GM18505 (cell line): ENCODE data around the gene SLC6A3.
A peak's percentile ranks its signal among the peaks of the same experiment; 100 is the strongest.
"Not testable (repeated sequence)": the region's sequence is repeated elsewhere in the genome, so short reads cannot be mapped to it uniquely, and the experiment has no call there.

Experiments used
- ATAC-seq: cut with Tn5 transposase; IDR thresholded peaks from one replicate; pipeline ENCODE4 v1.9.1; 2021; ENCODE audit not compliant: unreplicated experiment
- POLR2A ChIP-seq: IDR thresholded peaks from 4 replicates; pipeline ENCODE4 v1.6.1; 2011; ENCODE audit warnings: borderline replicate concordance; ENCODE audit not compliant: insufficient read depth, insufficient read length; ENCODE audit errors: extremely low read depth

Gene SLC6A3

GRCh38 chr5:1380011-1380817 is 65.0 kb downstream of the SLC6A3 start:
- peak; percentile 65 for ATAC-seq
- no peak for TF ChIP-seq POLR2A

GRCh38 chr5:1378866-1379659 is 66.2 kb downstream of the SLC6A3 start:
- TF ChIP-seq POLR2A = no peak
- no peak for ATAC-seq

- TF ChIP-seq POLR2A = no peak
- ATAC-seq = no peak
Measured at GRCh38 chr5:1378096-1378495, 67.1 kb downstream of the SLC6A3 start.

GRCh38 chr5:1376981-1377380 is 68.3 kb downstream of the SLC6A3 start:
- TF ChIP-seq POLR2A = no peak
- ATAC-seq = no peak

GRCh38 chr5:1375871-1376810 is 69.1 kb downstream of the SLC6A3 start:
- no peak for TF ChIP-seq POLR2A
- no peak for ATAC-seq

- no peak for TF ChIP-seq POLR2A
- ATAC-seq = no peak
Measured at GRCh38 chr5:1374679-1375055, 70.6 kb downstream of the SLC6A3 start.

GRCh38 chr5:1374030-1374678 is 71.1 kb downstream of the SLC6A3 start:
- ATAC-seq = no peak
- TF ChIP-seq POLR2A = no peak

- not testable (repeated sequence) for ATAC-seq
Measured at GRCh38 chr5:1371972-1372342, 73.3 kb downstream of the SLC6A3 start.

- TF ChIP-seq POLR2A = no peak
- no peak for ATAC-seq
Measured at GRCh38 chr5:1371218-1371971, 73.8 kb downstream of the SLC6A3 start.

- no peak for ATAC-seq
- TF ChIP-seq POLR2A = no peak
Measured at GRCh38 chr5:1370006-1370405, 75.2 kb downstream of the SLC6A3 start.

- no peak for TF ChIP-seq POLR2A
- ATAC-seq = no peak
Measured at GRCh38 chr5:1368756-1369155, 76.5 kb downstream of the SLC6A3 start.

- TF ChIP-seq POLR2A = no peak
- ATAC-seq = no peak
Measured at GRCh38 chr5:1368236-1368635, 77.0 kb downstream of the SLC6A3 start.

GRCh38 chr5:1367149-1367548 is 78.1 kb downstream of the SLC6A3 start:
- no peak for TF ChIP-seq POLR2A
- ATAC-seq = no peak

- no peak for ATAC-seq
- TF ChIP-seq POLR2A = no peak
Measured at GRCh38 chr5:1366514-1366913, 78.7 kb downstream of the SLC6A3 start.
